ENCODE results near the gene CHRND. TPM values are rescaled to one million over a fixed set of nuclear protein-coding genes. Genes with fewer than 3 reads are reported as not detected.
A peak's percentile ranks its signal among the peaks of the same experiment; 100 is the strongest.

Gene CHRND
- total and polyA plus RNA-seq, 2 of the 13 experiments (the other 11 are each of a cell fraction or from before 2014, with no cell fraction given): 0.18 TPM; not detected in 1

- no peak for TF ChIP-seq SNAPC4 (CRISPR knock-in tag; IDR thresholded peaks at IDR 0.05)
- no peak for TF ChIP-seq SP1 (IDR thresholded peaks at IDR 0.05)
- no peak for TF ChIP-seq SP1 (CRISPR knock-in tag; IDR thresholded peaks at IDR 0.05)
- TF ChIP-seq IRF1 (CRISPR knock-in tag; IDR thresholded peaks at IDR 0.05; ENCODE audit: low read depth): no peak
- no peak for TF ChIP-seq RBM39 (IDR thresholded peaks at IDR 0.05; ENCODE audit: low read depth, low read length, poor library complexity, severe bottlenecking)
- TF ChIP-seq ZNF552 (CRISPR knock-in tag; IDR thresholded peaks at IDR 0.05; ENCODE audit: borderline replicate concordance): no peak
- TF ChIP-seq PBX2 (CRISPR knock-in tag; IDR thresholded peaks at IDR 0.05): no peak
- 0 out of 2 replicates have a peak, but pooled peaks have one; percentile 6 for TF ChIP-seq MEIS1 (CRISPR knock-in tag; IDR thresholded peaks at IDR 0.05; ENCODE audit: borderline replicate concordance)
- TF ChIP-seq NCOR1 (IDR thresholded peaks at IDR 0.05; ENCODE audit: borderline replicate concordance, low read length): peak; percentile 41; the same call in 1 of the 2 replicates
- peak; percentile 62 for TF ChIP-seq SAP130 (CRISPR knock-in tag; IDR thresholded peaks at IDR 0.05; ENCODE audit: low read depth)
- no peak; the same call in 1 of the 2 replicates for TF ChIP-seq CREM (IDR thresholded peaks at IDR 0.05)
- TF ChIP-seq CREM (CRISPR knock-in tag; IDR thresholded peaks at IDR 0.05): no peak
- TF ChIP-seq ATRX (CRISPR knock-in tag; IDR thresholded peaks at IDR 0.05; ENCODE audit: borderline replicate concordance): no peak
- TF ChIP-seq DNMT1 (CRISPR knock-in tag; IDR thresholded peaks at IDR 0.05): no peak
- TF ChIP-seq TEAD3 (CRISPR knock-in tag; optimal IDR thresholded peaks at IDR 0.05; ENCODE audit: borderline replicate concordance): peak; percentile 50
- TF ChIP-seq ELF1 (CRISPR knock-in tag; IDR thresholded peaks at IDR 0.05): no peak
- no peak for TF ChIP-seq ZBTB49 (CRISPR knock-in tag; IDR thresholded peaks at IDR 0.05; ENCODE audit: borderline replicate concordance)
Observed at GRCh38 chr2:232574674-232575403, 48.9 kb downstream of the CHRND start (continued).
